HCT116 (cell line): Measurements from ENCODE around the gene NPHP3. TPM values are rescaled to one million over a fixed set of nuclear protein-coding genes. Genes with fewer than 3 reads are reported as not detected.

Experiments
- ATAC-seq: fragments of 200-7000 bp; cut with Tn5 transposase; 2 replicates; pipeline ENCODE4 v1.9.1; 2020; ENCODE audit warnings: mild to moderate bottlenecking, moderate library complexity
- BruUV-seq: library from RNA; stranded (reverse); fragments of 400-500 nt; replicated peaks from 2 replicates; lab custom pipeline; 2021; lab: Mats Ljungman, UMichigan
- CTCF ChIA-PET: fragments of 300-600 bp; sonication (Branson Sonifier 250); formaldehyde crosslinking; loops from one replicate; lab custom pipeline; 2021; ENCODE audit warnings: antibody characterized with exemption; lab: Charles Lee
- POLR2A ChIA-PET: fragments of 300-600, 350-600 bp; sonication (Branson Sonifier 250); formaldehyde crosslinking; loops from one replicate; lab custom pipeline; 2021; ENCODE audit warnings: antibody characterized with exemption; lab: Charles Lee
- RAD21 ChIA-PET, 2 experiments: fragments of 300-600 bp; sonication (Branson Sonifier 250); formaldehyde crosslinking; loops; one replicate each; lab custom pipeline; 2023; ENCODE audit warnings: low total read pairs in 2 of 2; ENCODE audit not compliant: uncharacterized antibody in 2 of 2, unreplicated experiment in 2 of 2, low non-redundant PET in 1 of 2; lab: Charles Lee
- DNase-seq: peaks from one replicate; pipeline ENCODE4 v3.0.0-alpha.2; 2010; ENCODE audit warnings: low read depth, low spot score
- H2AFZ ChIP-seq: fragments of 200-600 bp; shearing (Covaris generic), sonication (generic); 2 replicates; pipeline ENCODE4 v1.6.1; 2017; ENCODE audit warnings: low read depth, mixed run types, mixed read lengths, antibody characterized with exemption, low read length; ENCODE audit not compliant: poor library complexity, severe bottlenecking
- H3K27ac ChIP-seq: 2 replicates; pipeline ENCODE4 v1.5.1; 2012; ENCODE audit warnings: low read depth, low read length
- H3K27me3 ChIP-seq: fragments of 200-600 bp; sonication (generic); 2 replicates; pipeline ENCODE4 v1.6.1; 2016; ENCODE audit warnings: mixed run types, low read length, mixed read lengths; ENCODE audit not compliant: insufficient read depth
- H3K36me3 ChIP-seq, 2 experiments: fragments of 200-500 bp in 1 of 2; fragments of 200-600 bp in 1 of 2; sonication (Bioruptor generic) in 1 of 2; sonication (generic) in 1 of 2; 2 replicates each; pipeline versions ENCODE4 v1.5.1 to v1.6.1; 2014 to 2016; ENCODE audit warnings: low read length in 2 of 2, inconsistent platforms in 1 of 2, mixed read lengths in 1 of 2, mixed run types in 1 of 2; ENCODE audit not compliant: insufficient read depth in 2 of 2, control insufficient read depth in 1 of 2
- H3K4me1 ChIP-seq, 2 experiments: fragments of 200-600 bp in 1 of 2; sonication (generic) in 1 of 2; 2 replicates each; pipeline versions ENCODE4 v1.5.1 to v1.6.1; 2012 to 2017; ENCODE audit warnings: low read length in 2 of 2, inconsistent platforms in 1 of 2, mild to moderate bottlenecking in 1 of 2, mixed read lengths in 1 of 2, mixed run types in 1 of 2, moderate library complexity in 1 of 2; ENCODE audit not compliant: insufficient read depth in 2 of 2, control insufficient read depth in 1 of 2
- H3K4me2 ChIP-seq: fragments of 200-600 bp; sonication (generic); 2 replicates; pipeline ENCODE4 v1.6.1; 2017; ENCODE audit warnings: mixed run types, low read length, mixed read lengths
- H3K4me3 ChIP-seq, 2 experiments: fragments of 200-600 bp in 1 of 2; sonication (generic) in 1 of 2; replicated peaks in 1 of 2; 2 replicates each; pipeline ENCODE4 v1.5.1; 2011 to 2016; ENCODE audit warnings: low read length in 2 of 2, control low read depth in 1 of 2, low read depth in 1 of 2, mild to moderate bottlenecking in 1 of 2, mixed read lengths in 1 of 2, mixed run types in 1 of 2
- H3K79me2 ChIP-seq: fragments of 200-600 bp; sonication (generic); 2 replicates; pipeline ENCODE4 v1.6.1; 2017; ENCODE audit warnings: mild to moderate bottlenecking, mixed run types, low read length, moderate library complexity, mixed read lengths; ENCODE audit not compliant: insufficient read depth
- H3K9ac ChIP-seq: fragments of 200-600 bp; sonication (generic); 2 replicates; pipeline ENCODE4 v1.6.1; 2016; ENCODE audit warnings: low read length, mixed read lengths
- H3K9me2 ChIP-seq: fragments of 200-600 bp; sonication (generic), shearing (Covaris generic); 2 replicates; pipeline ENCODE4 v1.6.1; 2017; ENCODE audit warnings: mixed run types, mild to moderate bottlenecking, moderate library complexity; ENCODE audit not compliant: insufficient read depth
- H3K9me3 ChIP-seq, 2 experiments: fragments of 200-500 bp in 1 of 2; fragments of 200-600 bp in 1 of 2; sonication (Bioruptor generic) in 1 of 2; sonication (generic) in 1 of 2; 2 replicates each; pipeline ENCODE4 v1.6.1; 2014 to 2017; ENCODE audit warnings: low read length in 2 of 2, mixed read lengths in 2 of 2, inconsistent platforms in 1 of 2, low read depth in 1 of 2, mild to moderate bottlenecking in 1 of 2, mixed run types in 1 of 2, moderate library complexity in 1 of 2; ENCODE audit not compliant: control insufficient read depth in 1 of 2, insufficient read depth in 1 of 2
- H4K20me1 ChIP-seq: fragments of 200-600 bp; sonication (generic), shearing (Covaris generic); 2 replicates; pipeline ENCODE4 v1.6.1; 2017; ENCODE audit warnings: mixed run types, mild to moderate bottlenecking, moderate library complexity; ENCODE audit not compliant: insufficient read depth
- CBX3 ChIP-seq: IDR thresholded peaks from 2 replicates; pipeline ENCODE4 v1.6.1; 2012; ENCODE audit warnings: low read depth
- CTCF ChIP-seq, 3 experiments: fragments of 200-600 bp in 1 of 3; sonication (generic) in 1 of 3; IDR thresholded peaks in 2 of 3; conservative IDR thresholded peaks in 1 of 3; 2 replicates each; pipeline ENCODE4 v1.5.1; 2012 to 2017; ENCODE audit warnings: low read depth in 2 of 3, low read length in 2 of 3, antibody characterized with exemption in 1 of 3, borderline replicate concordance in 1 of 3, control low read depth in 1 of 3, mild to moderate bottlenecking in 1 of 3, mixed read lengths in 1 of 3, mixed run types in 1 of 3, moderate library complexity in 1 of 3; ENCODE audit not compliant: insufficient read depth in 1 of 3
- EGR1 ChIP-seq: IDR thresholded peaks from 2 replicates; pipeline ENCODE4 v1.6.1; 2012; ENCODE audit warnings: low read depth
- ELF1 ChIP-seq: IDR thresholded peaks from 2 replicates; pipeline ENCODE4 v1.6.1; 2012; ENCODE audit warnings: low read depth, borderline replicate concordance
- EZH2phosphoT487 ChIP-seq: fragments of 200-600 bp; IDR thresholded peaks from 2 replicates; pipeline ENCODE4 v1.6.1; 2018; ENCODE audit warnings: antibody characterized with exemption, borderline replicate concordance
- FOSL1 ChIP-seq: IDR thresholded peaks from 2 replicates; pipeline ENCODE4 v1.6.1; 2012; ENCODE audit warnings: low read depth
- JUND ChIP-seq: IDR thresholded peaks from 2 replicates; pipeline ENCODE4 v1.6.1; 2012
- MAX ChIP-seq: IDR thresholded peaks from 2 replicates; pipeline ENCODE4 v1.6.1; 2012
- POLR2A ChIP-seq: IDR thresholded peaks from 2 replicates; pipeline ENCODE4 v1.7.0; 2011; ENCODE audit warnings: borderline replicate concordance; ENCODE audit not compliant: insufficient read depth, insufficient read length; ENCODE audit errors: extremely low read depth
- RAD21 ChIP-seq: IDR thresholded peaks from 2 replicates; pipeline ENCODE4 v1.6.1; 2012; ENCODE audit warnings: low read depth, mild to moderate bottlenecking
- SP1 ChIP-seq: IDR thresholded peaks from 2 replicates; pipeline ENCODE4 v1.6.1; 2012; ENCODE audit warnings: low read depth
- SRF ChIP-seq: IDR thresholded peaks from 2 replicates; pipeline ENCODE4 v1.6.1; 2012; ENCODE audit warnings: low read depth
- TCF7L2 ChIP-seq: IDR thresholded peaks from 2 replicates; pipeline ENCODE4 v1.7.0; 2011; ENCODE audit warnings: borderline replicate concordance, inconsistent platforms; ENCODE audit not compliant: insufficient read depth, insufficient read length; ENCODE audit errors: extremely low read depth
- YY1 ChIP-seq: IDR thresholded peaks from 2 replicates; pipeline ENCODE4 v1.6.1; 2011; ENCODE audit warnings: low read length, low read depth, moderate library complexity, mild to moderate bottlenecking; ENCODE audit not compliant: insufficient replicate concordance; ENCODE audit errors: extremely low read depth
- ZBTB33 ChIP-seq: IDR thresholded peaks from 2 replicates; pipeline ENCODE4 v1.6.1; 2011; ENCODE audit warnings: mild to moderate bottlenecking, low read length, moderate library complexity; ENCODE audit not compliant: insufficient replicate concordance; ENCODE audit errors: extremely low read depth
- ZNF274 ChIP-seq: fragments of 200-500 bp; sonication (Bioruptor generic); IDR thresholded peaks from 2 replicates; pipeline ENCODE4 v1.6.1; 2014; ENCODE audit warnings: mild to moderate bottlenecking, low read depth, low read length, inconsistent platforms
- intact Hi-C: fragments of 100-400 bp; cut with micrococcal nuclease; formaldehyde crosslinking; loops from 2 replicates; pipeline ENCODE4 v1.10.0; 2022
- total RNA-seq: library from RNA; stranded (reverse); gene quantifications from one replicate; pipeline ENCODE4 v1.2.1, GENCODE V29; 2021; ENCODE audit not compliant: unreplicated experiment
- TF ChIP-seq, protein P1 (sequence below): IDR thresholded peaks from 2 replicates; pipeline ENCODE4 v1.6.1; 2012

Gene NPHP3
- total RNA-seq, 1 experiment from 2014 or later: 15.5 TPM

DNA sequence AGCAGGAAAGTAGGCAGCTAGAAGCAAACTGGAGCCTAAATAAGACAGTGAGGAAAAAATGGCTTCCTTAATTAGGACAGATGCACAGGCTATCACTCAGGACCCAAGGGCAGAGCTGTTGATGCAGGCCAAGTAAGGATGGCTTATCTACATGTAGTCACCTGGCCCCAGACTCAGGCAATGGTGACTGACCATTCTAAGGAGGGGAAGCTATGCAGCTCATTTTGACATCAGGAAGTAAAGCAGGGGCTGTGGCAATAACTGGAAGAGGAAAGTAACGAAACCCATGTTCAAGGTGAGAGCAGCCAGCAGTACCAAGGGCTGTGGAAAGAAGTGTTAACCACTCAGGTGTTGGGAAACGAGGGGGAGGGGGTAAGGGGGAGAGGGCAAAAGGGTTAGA lies 78.8 kb downstream of the NPHP3 start:
- ChIA-PET POLR2A (interaction anchor here (1.4 kb wide), 1 partner anchor 15 kb away, joined by 3 read pairs; no protein-coding TSS in a partner anchor), CTCF (interaction anchor here (1.2 to 2.6 kb wide), 8 partner anchors 14 to 387 kb away, joined by 4 to 36 read pairs (median 7); partner anchors contain the start of genes ACAD11 and UBA5), RAD21 (no interaction called here)
- H3K4me3 ChIP-seq: no peak overlapping the region
- no peaks in the 10 kb centered on the region for H3K79me2 ChIP-seq
- H3K27me3 ChIP-seq: no peaks in the 10 kb centered on the region
- H3K36me3 ChIP-seq: peaks cover 2 to 6% of the 10 kb centered on the region in 2 experiments; a peak in 1 of 4 replicates
- H3K4me1 ChIP-seq: no peaks in the 10 kb centered on the region
- TF ChIP-seq EZH2phosphoT487 (no peak), RAD21 (no peak), JUND (no peak), TCF7L2 (no peak), MAX (no peak), POLR2A (no peak), FOSL1 (no peak), SRF (no peak), ZBTB33 (no peak), ELF1 (no peak), SP1 (no peak), YY1 (no peak), ZNF274 (no peak), EGR1 (no peak), CTCF (IDR thresholded peaks at IDR 0.05 in 2 of 3, conservative IDR thresholded peaks at IDR 0.05 in 1 of 3; ENCODE audit: borderline replicate concordance in 1 of 3, insufficient read depth in 1 of 3, low read depth in 2 of 3, low read length in 2 of 3) (no peak), CBX3 (no peak)
- TF ChIP-seq, protein P1, sequence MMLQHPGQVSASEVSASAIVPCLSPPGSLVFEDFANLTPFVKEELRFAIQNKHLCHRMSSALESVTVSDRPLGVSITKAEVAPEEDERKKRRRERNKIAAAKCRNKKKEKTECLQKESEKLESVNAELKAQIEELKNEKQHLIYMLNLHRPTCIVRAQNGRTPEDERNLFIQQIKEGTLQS: no peak
- no peak overlapping the region for H3K4me2 ChIP-seq
- DNase-seq (no peak), ATAC-seq (no peak)
- intact Hi-C loops: loop anchor here (10.0 kb wide), 2 partner anchors 209 to 389 kb away; no protein-coding TSS in a partner anchor
- H3K9me3 ChIP-seq: no peaks in the 10 kb centered on the region
- no peak overlapping the region for H3K9ac ChIP-seq
- BruUV-seq: no TSS peak
- no peak overlapping the region for H3K27ac ChIP-seq
- H4K20me1 ChIP-seq: no peaks in the 10 kb centered on the region; the same call in 1 of the 2 replicates
- no peak overlapping the region for H2AFZ ChIP-seq
- H3K9me2 ChIP-seq: no peaks in the 10 kb centered on the region
